GM12892 (cell line): ENCODE results near the gene C3orf20. TPM values are rescaled to one million over a fixed set of nuclear protein-coding genes. Genes with fewer than 3 reads are reported as not detected.

Experiments
- DNase-seq: peaks from one replicate; pipeline ENCODE4 v3.0.0; 2011; ENCODE audit not compliant: insufficient read length
- FAIRE-seq: peaks from 2 replicates; lab custom pipeline; 2011; peaks lifted over from hg19 to GRCh38; lab: Jason Lieb, UNC
- POLR2A ChIP-seq: IDR thresholded peaks from 2 replicates; pipeline ENCODE4 v1.6.1; 2011; ENCODE audit warnings: low read depth, low read length, control low read depth
- POLR2AphosphoS5 ChIP-seq: IDR thresholded peaks from 2 replicates; pipeline ENCODE4 v1.6.1; 2011; ENCODE audit warnings: low read depth, low read length, control low read depth
- TAF1 ChIP-seq: IDR thresholded peaks from 2 replicates; pipeline ENCODE4 v1.6.1; 2011; ENCODE audit warnings: low read depth, mild to moderate bottlenecking, control low read depth, low read length, borderline replicate concordance
- polyA plus RNA-seq: library from polyadenylated mRNA; unstranded; fragments of >200 nt; gene quantifications from one replicate; pipeline ENCODE4 v1.2.1, GENCODE V29; 2012; ENCODE audit warnings: missing spikeins, inconsistent platforms; ENCODE audit not compliant: missing spikeins

The C3orf20 gene
- 0.47 TPM for polyA plus RNA-seq

- FAIRE-seq, result no peak
- no peak for DNase-seq
- TF ChIP-seq POLR2AphosphoS5, result no peak
- no peak for TF ChIP-seq POLR2A
- no peak for TF ChIP-seq TAF1
Observed at GRCh38 chr3:14674841-14675240, at the start of gene C3orf20. TSS of gene C3orf20 (plus strand) at chr3:14675141. CDS start at chr3:14682714, 7,573 bp downstream.

GRCh38 chr3:14625443-14625842, 49.5 kb upstream of the C3orf20 start:
- no peak for TF ChIP-seq POLR2A
- no peak for TF ChIP-seq POLR2AphosphoS5
- no peak for TF ChIP-seq TAF1
- FAIRE-seq (no peak), DNase-seq (no peak)

GRCh38 chr3:14627815-14628214, 47.1 kb upstream of the C3orf20 start:
- DNase-seq (no peak), FAIRE-seq (no peak)
- TF ChIP-seq POLR2AphosphoS5 (no peak), TAF1 (no peak), POLR2A (no peak)

DNA sequence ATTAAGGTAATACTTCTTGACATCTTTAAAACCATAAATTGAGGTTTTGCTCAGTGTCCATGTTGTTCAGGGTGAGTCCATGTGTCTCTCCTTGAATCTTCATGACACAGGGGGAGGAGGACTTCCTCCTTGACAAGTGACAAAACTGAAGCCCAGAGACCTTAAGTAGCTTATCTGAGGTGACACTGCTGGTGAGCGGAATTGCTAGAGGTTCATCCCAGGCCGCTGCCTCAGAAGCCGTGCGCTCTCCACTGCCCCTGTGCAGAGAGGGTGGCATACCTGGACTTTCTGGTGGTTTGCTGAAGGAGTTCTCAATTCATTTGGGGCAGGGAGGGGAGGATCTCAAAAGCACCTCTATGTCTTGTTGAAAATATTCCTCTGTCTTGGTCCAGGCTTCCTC, 46.5 kb upstream of the C3orf20 start:
- FAIRE-seq, result no peak
- DNase-seq, result no peak
- TF ChIP-seq TAF1 (no peak), POLR2AphosphoS5 (no peak), POLR2A (no peak)

- TF ChIP-seq POLR2A (no peak), TAF1 (no peak), POLR2AphosphoS5 (no peak)
- no peak for FAIRE-seq
- no peak for DNase-seq
Observed at GRCh38 chr3:14630404-14631100, 44.4 kb upstream of the C3orf20 start.

DNA sequence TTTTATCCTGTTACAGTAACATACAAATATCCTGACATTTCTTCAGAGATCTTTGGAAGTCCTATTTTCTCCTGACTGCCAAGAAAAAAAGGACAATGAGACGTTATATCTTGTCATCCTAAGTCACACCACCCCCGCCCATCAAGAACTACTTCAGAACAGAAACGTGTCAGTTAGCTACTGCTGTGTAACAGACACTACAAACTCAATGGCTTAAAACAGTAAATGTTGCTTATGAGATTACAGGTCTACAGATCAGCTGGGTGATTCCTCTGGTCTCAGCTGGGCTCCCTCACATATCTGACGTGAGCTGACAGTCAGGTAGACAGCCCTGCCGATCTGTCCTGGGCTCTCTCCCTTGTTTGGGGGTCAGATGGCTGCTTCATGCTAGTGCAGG, 43.8 kb upstream of the C3orf20 start:
- TF ChIP-seq POLR2A (no peak), POLR2AphosphoS5 (no peak), TAF1 (no peak)
- FAIRE-seq (no peak), DNase-seq (no peak)

DNA sequence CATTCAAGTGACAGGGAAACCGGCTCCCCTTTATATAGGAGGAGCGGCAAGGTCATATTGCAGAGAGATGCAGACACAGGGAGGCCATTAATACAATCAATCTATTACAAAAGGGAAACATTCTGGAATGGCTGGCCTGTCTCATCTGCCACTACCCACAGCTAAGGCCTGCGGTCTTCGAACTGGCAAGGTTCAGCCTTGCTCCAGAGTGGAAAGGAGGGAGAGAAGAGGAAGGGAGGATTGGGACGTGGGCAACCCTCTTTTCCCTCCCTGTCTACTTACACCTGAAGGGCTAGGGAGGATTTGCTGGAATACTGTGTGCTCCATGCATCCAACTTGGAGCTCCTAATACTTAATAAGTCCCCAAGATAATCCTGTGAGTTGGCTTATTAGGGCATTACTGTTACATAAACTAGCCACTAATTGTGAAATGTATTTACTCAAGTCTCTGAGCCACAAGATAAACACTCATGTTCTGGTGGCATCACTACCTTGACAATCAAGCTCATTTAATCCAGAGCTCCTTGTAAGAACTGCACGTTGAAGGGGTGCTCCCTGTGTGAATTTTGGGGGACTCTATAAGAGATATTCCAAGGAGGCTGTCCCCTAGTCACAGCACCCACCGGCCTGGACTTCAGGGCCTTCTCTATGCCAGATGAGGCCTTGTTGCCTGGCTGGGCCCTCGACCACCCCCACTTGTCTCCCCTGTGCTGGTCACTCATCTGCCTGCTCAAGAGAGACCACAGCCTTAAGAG, 43.1 kb upstream of the C3orf20 start:
- DNase-seq, result no peak
- no peak for TF ChIP-seq POLR2AphosphoS5
- TF ChIP-seq TAF1, result no peak
- TF ChIP-seq POLR2A, result no peak
- FAIRE-seq, result no peak

DNA sequence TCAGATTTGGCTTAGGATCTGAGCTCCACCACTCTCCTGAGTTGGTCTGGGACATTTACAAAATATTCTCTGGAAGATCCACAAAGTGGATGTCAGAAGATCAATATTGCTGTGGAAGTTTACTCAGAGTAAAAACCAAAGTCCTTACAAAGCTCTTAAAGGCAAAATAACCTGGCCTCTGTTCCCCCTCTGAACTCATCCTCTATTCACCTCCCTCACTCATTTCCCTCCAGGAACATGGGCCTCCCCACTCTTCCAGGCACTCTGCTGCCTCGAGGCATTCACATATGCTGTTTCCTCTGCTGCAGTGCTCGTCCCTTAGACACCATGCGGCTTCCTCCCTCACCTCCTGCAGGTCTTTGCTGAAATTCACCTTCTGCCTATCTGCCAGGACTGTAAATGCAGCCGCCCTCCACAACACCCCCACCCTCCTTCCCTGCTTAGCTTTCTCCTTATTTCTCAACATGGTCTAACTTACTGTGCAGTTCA, 42.5 kb upstream of the C3orf20 start:
- DNase-seq (no peak), FAIRE-seq (no peak)
- TF ChIP-seq POLR2AphosphoS5 (no peak), POLR2A (no peak), TAF1 (no peak)

GRCh38 chr3:14633417-14633816, 41.5 kb upstream of the C3orf20 start:
- TF ChIP-seq POLR2A (no peak), TAF1 (no peak), POLR2AphosphoS5 (no peak)
- no peak for DNase-seq
- no peak for FAIRE-seq

DNA sequence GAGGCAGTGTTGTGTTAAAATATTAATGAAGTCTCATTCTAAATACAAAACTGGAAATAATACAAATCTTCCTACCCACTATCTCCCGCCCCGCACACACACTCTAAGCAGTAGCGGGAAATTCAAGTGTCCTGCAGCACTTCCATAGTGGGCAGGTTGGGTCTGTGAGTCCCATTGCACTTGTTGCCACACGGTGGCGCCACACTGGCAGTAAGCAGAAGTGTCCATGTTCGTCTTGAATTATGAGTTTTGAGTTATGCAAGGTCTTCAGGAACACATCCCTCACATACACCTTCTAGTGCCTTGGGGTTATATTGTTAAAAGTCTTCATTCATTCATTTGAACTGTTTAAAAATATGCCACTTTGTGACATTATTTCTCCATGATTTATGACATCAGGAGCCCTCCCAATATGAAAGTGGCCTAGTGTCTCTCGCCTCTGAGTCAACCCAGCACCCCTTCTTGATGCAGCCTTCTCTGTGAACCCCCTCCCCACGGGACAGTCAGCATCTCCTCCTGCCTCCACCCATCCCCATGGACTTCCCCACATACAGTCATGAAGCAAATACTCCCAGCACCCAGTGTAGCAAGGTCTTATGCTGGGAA, 41.0 kb upstream of the C3orf20 start:
- FAIRE-seq, result peak; percentile 84
- DNase-seq, result peak; percentile 39
- TF ChIP-seq TAF1, result no peak
- TF ChIP-seq POLR2AphosphoS5, result no peak
- TF ChIP-seq POLR2A, result no peak

DNA sequence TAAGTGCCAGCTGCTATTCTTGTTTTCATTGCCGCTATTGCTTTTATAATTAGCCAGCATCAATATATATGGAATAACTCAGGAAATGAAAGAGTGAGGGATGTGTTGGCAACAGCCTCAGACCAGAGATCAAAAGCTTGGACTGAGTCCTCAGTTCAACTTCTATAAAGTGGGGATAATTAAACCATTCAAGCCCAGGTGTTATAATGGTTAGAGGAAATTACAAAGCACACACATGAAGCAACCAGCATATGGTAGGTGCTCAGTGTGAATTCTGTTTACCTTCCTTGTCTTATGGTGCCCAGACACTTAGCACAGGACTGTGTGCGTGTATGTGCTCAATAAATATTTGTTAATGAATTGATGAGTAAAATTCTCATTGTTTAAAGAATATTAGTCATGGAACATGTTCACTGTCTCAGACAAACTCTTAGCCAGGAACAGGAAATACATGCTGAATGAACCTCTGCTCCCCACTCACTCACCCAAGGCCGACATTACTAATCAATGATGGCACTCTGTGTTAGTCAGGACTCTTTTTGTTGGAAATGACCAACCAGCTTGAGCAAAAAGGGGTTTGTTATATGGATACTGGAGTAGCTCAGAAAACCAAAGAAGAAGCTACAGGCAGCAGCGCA, 40.1 kb upstream of the C3orf20 start:
- FAIRE-seq (no peak), DNase-seq (no peak)
- TF ChIP-seq POLR2AphosphoS5 (no peak), POLR2A (no peak), TAF1 (no peak)
